SK-MEL-5 (cell line): Measurements from ENCODE around the gene NELFCD. TPM values are rescaled to one million over a fixed set of nuclear protein-coding genes. Genes with fewer than 3 reads are reported as not detected.
A peak's percentile ranks its signal among the peaks of the same experiment; 100 is the strongest.
"Not testable (repeated sequence)": the region's sequence is repeated elsewhere in the genome, so short reads cannot be mapped to it uniquely, and the experiment has no call there.

Experiments used
- DNase-seq: peaks from one replicate; pipeline ENCODE4 v3.0.0-alpha.2; 2016; ENCODE audit warnings: low read depth, low spot score
- in situ Hi-C: cut with HindIII; loops from 2 replicates; pipeline ENCODE4 v1.10.0; 2016; ENCODE audit warnings: low sequenced_read_pairs, high pct_unique_total_duplicates, low pct_unique_long_range_greater_than_20kb
- polyA plus RNA-seq, 2 experiments: library from polyadenylated mRNA; depleted of rRNA; stranded (reverse); fragments of >200 nt; gene quantifications; 2 replicates each; pipeline ENCODE4 v1.2.3, GENCODE V29; 2015
- total RNA-seq: library from RNA; depleted of rRNA; stranded (reverse); fragments of >200 nt; shearing (Covaris generic); gene quantifications from 2 replicates; pipeline ENCODE4 v1.2.3, GENCODE V29; 2014; rRNA removed

Gene NELFCD
- total RNA-seq, result 76.2 and 86.5 TPM in 2 replicates
- 130 and 155 TPM in 2 replicates for polyA plus RNA-seq (2015; cell fraction: cytosol; rRNA removed)
- 177 and 220 TPM in 2 replicates for polyA plus RNA-seq (2015; cell fraction: nucleus; rRNA removed)

GRCh38 chr20:58980711-58981627, at the start of gene NELFCD:
TSS of gene NELFCD (plus strand) at chr20:58981256. CDS start at chr20:58981310, 54 bp downstream.
- peak; percentile 88 for DNase-seq

GRCh38 chr20:58932170-58932569, 48.9 kb upstream of the NELFCD start:
- no peak for DNase-seq
- in situ Hi-C loops, result no loop called here

More at GRCh38 chr20:58980711-58981627, at the start of gene NELFCD:
- in situ Hi-C loops, result no loop called here

GRCh38 chr20:58938078-58938477, 43.0 kb upstream of the NELFCD start:
- in situ Hi-C loops, result no loop called here
- no peak for DNase-seq

GRCh38 chr20:58938541-58938940, 42.5 kb upstream of the NELFCD start:
- in situ Hi-C loops, result no loop called here
- no peak for DNase-seq

GRCh38 chr20:58941471-58941870, 39.6 kb upstream of the NELFCD start:
- no peak for DNase-seq
- in situ Hi-C loops, result no loop called here

GRCh38 chr20:58942549-58942948, 38.5 kb upstream of the NELFCD start:
- DNase-seq, result no peak
- in situ Hi-C loops, result no loop called here

- in situ Hi-C loops, result no loop called here
- DNase-seq, result no peak
These were observed 36.4 kb upstream of the NELFCD start for GRCh38 chr20:58944610-58945009.

- in situ Hi-C loops, result no loop called here
These were observed 35.0 kb upstream of the NELFCD start for GRCh38 chr20:58945965-58946631.

GRCh38 chr20:58947797-58948388, 33.2 kb upstream of the NELFCD start:
- DNase-seq, in situ Hi-C loops: not testable (repeated sequence)

More at GRCh38 chr20:58945965-58946631, 35.0 kb upstream of the NELFCD start:
- DNase-seq, result no peak

- in situ Hi-C loops, result no loop called here
- DNase-seq, result peak; percentile 38
These were observed 30.5 kb upstream of the NELFCD start for GRCh38 chr20:58950603-58951002.

GRCh38 chr20:58953050-58953449, 28.0 kb upstream of the NELFCD start:
- no peak for DNase-seq
- in situ Hi-C loops, result no loop called here

- in situ Hi-C loops, result no loop called here
- no peak for DNase-seq
These were observed 25.0 kb upstream of the NELFCD start for GRCh38 chr20:58956078-58956477.

GRCh38 chr20:58959652-58960051, 21.4 kb upstream of the NELFCD start:
- DNase-seq, result no peak
- in situ Hi-C loops, result no loop called here

- in situ Hi-C loops, result no loop called here
- peak; percentile 42 for DNase-seq
These were observed 17.9 kb upstream of the NELFCD start for GRCh38 chr20:58963060-58963584.

- in situ Hi-C loops, DNase-seq: not testable (repeated sequence)
These were observed 17.1 kb upstream of the NELFCD start for GRCh38 chr20:58963922-58964321.

- in situ Hi-C loops, result no loop called here
- no peak for DNase-seq
These were observed 15.6 kb upstream of the NELFCD start for GRCh38 chr20:58965270-58966064.
